HG02943 (cell line): ENCODE results near the gene HUNK.

Experiments
- ATAC-seq: cut with Tn5 transposase; IDR thresholded peaks from one replicate; pipeline ENCODE4 v1.9.1; 2021; ENCODE audit warnings: mild to moderate bottlenecking, low read depth, moderate library complexity; ENCODE audit not compliant: unreplicated experiment

The HUNK gene

DNA sequence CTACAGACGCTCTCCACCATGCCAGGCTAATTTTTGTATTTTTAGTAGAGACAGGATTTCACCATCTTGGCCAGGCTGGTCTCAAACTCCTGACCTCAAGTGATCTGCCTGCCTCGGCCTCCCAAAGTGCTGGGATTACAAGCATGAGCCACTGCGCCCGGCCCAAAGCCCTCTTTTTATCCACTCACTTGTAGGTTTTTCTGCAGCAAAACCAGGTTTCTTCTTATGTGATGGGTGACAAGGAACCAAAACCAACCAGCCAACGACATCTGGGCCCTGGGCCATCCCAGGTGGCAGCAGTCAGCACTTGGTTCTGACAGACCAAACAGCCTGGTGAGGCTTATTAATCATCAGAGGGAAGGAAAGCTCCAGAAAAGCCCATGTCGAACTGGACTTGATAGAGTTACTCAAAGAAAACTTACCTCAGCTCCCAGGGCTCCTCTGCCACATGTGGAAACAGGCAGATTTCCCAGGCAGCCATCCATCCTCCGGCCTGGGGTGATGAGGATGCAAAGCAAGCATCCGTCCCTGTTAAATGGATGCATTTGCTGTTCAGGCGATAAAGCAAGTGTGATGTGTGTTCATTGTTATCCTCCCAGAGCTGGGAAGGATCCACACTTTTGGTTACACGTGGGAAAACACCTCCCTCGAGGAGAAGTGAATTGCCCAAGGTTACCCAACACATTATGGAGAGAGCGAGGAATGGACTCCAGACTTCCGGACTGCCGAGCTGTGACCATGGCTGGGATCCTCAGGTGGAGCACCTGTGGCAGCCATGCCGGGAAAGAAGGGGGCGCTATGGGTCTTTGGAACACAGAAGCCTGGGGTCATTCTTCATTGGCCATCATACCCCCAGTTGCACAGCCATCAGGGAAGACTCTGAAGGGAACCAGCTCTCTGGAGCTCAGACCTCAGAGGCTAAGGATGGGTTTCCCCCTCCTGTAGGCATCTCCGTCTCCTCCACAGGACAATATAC, 118.8 kb downstream of the HUNK start:
- ATAC-seq: no peak

DNA sequence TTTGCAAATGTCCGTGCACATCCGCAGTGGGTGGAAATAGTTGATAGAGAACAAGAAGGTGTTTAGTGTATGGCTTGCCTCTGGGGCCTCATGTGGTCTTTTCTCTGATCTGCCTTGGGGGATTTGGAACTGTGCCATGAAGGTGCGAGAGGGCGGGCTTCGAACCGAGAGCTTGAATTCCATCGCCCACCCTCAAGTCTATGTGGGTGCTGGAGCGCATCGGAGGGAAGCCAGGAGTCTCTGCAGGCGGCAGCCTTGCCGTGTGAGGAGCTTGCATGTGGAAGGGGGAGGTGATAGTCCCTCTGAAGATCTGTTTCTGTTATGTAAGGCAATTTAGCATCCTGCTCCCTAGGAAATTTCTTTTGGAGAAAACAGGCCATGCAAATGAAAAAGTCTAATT, 119.6 kb downstream of the HUNK start:
- ATAC-seq: no peak

DNA sequence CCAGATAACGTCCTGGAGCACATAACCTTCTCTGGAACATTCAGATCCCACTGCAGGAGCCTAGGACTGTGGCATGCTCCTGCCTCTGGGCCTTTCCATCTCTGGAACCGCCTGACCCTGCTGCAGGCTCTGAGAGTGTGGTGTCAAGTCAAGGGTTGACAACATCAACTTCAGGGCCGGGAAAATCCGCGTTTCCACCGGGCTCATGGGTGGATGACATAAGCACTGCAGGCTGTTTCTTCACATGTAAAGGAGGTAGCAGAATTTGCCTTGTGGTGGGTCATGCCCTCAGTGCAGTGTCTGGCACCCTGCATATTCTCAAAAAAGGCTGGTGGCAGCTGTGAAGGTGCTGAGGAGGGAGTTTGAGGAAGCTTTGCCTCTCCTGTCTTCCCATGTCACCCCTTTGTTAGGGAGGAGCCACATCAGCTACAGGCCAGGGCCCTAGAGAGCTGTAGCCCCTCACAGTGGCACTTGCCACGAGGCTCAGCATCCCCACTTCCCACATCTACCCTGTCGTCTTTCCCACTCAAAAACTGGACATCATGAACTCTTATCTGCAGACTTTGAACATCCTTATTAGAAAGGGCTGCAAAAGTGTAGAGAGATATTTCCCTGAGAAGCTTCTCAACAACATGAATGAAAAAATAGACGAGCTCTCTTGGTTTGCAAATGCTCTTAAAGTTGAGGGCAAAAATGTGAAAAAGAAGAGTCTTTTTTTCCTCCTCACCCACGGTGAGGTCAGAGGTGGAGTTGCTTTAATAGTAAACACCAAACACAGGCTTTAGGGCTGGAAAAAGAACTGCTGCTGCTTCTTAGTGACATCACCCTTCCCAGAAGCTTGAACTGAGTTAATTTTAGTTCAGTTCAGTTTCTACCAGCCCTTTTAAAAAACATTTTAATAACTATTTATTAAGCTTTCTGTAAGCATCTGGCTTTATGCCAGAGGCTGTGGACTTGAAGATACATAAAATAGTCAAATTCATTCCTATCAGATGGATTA, 121.3 kb downstream of the HUNK start:
- no peak for ATAC-seq

DNA sequence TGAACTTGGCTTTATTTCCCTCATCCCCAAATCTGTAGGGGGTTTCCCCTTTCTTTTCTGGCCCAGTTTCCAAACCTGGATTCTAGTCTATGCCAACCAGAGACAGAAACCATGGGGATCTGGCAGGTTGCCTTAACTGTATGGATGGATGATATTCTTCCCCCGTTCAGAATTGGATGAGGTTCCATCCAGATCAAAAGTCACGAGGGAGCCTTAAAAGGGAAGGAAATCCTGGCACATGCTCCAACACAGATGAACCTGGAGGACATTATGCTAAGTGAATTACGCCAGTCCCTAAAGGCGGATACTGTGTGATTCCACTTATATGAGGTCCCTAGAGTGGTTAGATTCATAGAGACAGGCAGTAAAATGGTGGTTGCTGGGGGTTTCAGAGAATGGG, 124.4 kb downstream of the HUNK start:
- ATAC-seq: no peak

DNA sequence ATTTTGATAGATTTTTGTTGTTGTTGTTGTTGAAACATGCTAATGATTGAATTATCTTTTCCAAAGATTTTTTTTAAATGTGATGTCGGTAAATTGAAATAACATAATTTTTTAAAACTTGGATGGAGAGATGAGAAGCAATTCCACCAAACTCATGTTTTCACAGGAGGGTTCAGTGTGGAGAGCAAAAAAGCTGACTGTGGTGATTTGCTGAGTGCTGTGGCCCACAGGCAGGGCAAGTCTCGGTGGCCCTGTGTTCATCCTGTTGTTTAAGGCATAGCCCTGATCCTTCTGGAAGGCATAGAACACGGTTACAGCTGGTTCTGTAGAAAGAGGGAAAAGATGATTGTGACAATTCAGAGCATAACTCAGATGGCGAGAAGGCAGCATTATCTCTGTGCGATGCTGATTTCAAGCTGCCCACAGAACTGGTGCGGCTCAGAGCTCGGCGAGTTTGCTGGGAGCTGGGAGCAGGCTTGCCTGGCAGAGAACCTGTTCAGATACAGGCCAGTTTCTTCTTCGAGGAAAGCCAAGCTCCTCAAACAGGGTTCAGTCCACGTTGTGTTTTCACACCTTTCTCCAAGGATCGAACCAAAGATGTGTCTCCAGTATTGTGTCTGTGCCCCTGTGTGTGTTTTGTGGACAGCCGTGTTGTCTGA, 127.1 kb downstream of the HUNK start:
- ATAC-seq: no peak

DNA sequence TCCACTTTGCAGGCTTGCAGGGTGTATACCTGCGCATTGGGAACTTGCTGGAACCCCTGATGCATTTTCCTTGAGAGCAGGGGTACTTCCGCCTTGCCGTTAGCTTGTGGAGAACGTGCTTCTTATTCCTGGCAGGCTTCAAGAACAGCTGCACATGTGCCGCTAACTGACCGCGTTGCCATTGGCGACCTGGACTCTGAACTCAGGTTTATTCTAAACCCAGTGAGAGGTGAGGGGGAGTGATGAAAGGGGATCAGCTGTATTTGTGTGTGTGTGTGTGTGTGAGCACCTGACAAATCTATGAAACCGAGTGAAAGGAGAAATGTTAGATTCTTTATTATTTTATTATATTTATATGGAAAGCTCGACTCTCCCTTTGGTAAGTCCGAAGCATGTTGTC, 128.6 kb downstream of the HUNK start:
- no peak for ATAC-seq

DNA sequence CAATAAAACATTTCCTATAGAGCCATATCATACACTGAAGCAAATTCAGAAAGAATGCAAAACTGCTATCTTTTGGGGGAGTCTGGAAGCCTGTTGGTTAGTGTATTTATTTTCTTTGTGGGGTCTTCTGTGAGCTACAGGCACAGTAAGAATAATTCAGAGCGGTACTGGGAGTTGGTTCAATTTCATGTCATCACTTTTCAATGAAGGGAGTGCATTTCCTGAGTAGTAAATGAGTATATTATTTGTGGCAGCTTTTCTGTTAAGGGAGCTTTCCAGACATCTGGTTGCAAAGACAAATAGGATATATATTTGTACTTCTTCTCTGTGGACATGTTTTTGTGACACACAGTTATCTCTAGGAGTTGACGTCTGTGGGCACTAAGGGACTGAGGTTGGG, 130.6 kb downstream of the HUNK start:
- no peak for ATAC-seq

DNA sequence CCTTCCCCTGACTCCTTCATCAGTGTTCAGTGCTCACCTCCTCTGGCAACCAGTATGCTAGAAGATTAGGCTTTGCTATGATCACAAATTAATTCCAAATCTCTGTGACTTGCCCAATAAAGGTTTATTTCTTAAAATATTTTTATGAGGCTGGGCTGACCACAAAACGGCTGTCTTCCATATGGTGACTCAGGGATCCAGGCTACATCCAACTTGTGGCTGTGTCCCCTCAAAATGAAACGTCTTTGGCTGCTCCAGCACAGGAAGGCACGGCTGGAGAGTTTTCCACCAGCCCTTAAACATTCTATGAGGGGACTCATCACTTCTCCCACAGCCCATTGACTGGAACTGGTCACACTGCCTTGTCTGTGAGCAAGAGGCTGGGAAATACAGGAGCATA, 131.5 kb downstream of the HUNK start:
- ATAC-seq: no peak

DNA sequence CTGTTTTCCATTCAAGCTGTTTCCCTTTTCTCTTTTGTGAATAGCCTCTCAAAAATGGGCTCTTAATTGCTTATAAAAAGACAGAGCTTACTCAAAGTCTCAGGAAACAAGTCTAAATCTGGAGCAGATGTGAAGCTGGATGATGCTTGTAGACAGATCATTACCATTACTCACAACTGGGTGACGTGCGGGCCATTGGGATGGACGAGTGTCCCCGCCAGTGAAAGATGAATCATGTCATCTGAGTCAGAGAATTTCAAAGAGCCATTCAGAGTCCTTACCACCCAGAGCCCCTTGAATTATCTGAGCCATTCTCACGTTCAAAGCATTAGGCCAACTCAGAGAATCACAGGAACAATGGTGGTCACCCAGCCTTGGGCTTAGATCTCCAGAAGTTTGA, 134.6 kb downstream of the HUNK start:
- no peak for ATAC-seq

DNA sequence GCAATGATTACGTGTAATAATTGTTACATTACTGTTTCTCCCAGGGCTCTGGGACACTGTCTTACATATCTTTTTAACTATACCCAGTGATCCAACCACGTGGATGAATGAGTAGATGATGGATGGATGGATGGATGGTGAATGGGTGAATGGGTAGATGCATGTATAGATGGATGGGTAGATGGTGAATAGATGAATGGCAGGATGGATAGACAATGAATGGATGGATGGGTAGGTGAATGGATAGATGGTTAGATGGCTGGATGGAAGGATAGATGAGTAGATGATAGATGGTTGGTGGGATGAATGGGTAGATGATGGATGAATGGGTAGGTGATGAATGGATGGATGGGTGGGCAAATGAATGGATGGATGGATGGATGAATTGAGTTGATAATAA, 135.9 kb downstream of the HUNK start:
- no peak for ATAC-seq

DNA sequence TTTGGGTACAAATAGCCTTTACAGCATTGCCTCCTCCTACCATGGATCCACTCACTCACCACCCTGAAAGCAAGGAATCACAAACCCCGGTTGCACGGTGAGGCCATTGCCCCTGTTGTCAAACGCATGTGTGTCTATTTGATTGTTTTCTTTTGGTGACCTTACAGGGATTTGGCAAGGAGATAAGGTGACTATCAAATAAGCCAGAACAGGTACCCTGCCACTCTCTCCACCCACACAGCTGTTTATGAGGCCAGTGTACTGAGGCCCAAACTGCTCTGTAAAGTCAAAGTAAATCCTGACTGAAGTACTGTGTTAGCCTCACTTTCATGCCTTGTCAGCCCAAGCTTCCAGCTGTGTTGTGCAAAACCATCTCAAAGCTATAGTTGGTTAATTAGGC, 136.4 kb downstream of the HUNK start:
- ATAC-seq: no peak

DNA sequence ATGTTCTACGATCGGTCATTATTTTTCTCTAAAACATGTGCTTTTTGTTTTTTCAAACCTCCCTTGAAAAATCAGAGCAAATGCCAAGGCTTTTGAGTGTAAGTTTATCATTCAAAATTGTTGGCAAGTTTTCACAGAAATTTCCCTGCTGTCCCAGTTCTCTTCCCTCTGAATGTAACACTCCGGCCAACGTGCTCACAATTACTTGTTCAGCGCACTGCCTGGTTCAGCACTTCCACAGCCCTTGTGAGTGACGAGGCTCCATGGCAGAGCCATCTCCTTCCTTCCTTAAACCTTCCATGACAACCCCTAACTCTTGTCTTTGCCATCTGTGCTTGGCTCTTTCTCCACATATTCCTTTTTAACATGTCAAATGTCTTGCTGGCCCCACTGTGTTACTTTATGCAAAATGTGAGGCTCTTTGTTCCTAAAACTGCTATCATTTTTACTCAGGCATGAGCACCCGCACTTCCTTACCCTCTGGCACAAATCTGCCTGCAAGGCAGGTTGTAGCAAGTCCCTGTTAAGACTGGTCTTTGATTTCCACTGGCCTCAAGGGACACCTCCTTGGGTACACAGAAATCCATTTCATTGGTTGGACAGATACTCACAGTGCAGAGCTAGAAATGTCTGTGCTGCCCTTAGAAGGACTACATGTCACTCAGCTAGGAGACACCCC, 142.8 kb downstream of the HUNK start:
- ATAC-seq: no peak

DNA sequence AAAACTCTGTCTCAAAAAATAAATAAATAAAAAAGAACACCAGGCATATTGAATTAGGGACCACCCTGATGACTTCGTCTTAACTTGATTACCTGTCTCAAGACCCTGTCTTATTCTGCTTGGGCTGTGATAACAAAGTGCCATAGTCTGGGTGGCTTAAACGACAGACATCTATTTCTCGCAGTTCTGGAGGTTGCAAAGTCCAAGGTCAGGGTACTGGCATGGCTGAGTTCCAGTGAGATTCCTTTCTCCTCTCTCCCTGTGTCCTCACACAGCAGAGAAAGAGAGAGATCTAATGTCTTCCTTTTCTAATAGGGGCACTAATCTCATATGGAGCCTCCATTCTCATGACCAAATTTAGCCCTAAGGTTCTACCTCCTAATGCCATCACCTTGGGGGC, 145.6 kb downstream of the HUNK start:
- ATAC-seq: no peak

DNA sequence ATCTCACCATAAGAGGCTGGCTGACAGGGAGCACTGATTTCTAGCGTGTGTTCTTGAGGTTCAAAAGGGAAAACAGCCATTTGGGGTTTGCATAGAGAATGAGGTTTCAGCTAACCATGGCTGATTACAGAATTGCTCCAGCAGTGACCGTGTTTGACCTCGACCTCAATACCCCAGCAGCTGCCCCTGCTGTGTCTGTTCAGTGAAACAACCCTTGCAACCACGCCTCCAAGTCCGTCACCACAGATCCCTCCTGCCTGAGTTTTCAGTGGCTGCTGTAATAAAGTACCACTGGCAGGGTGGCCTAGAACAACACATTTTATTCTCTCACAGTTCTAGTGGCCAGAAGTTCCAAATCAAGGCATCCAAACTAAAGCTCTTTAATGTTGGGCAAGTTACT, 147.7 kb downstream of the HUNK start:
- ATAC-seq: no peak

DNA sequence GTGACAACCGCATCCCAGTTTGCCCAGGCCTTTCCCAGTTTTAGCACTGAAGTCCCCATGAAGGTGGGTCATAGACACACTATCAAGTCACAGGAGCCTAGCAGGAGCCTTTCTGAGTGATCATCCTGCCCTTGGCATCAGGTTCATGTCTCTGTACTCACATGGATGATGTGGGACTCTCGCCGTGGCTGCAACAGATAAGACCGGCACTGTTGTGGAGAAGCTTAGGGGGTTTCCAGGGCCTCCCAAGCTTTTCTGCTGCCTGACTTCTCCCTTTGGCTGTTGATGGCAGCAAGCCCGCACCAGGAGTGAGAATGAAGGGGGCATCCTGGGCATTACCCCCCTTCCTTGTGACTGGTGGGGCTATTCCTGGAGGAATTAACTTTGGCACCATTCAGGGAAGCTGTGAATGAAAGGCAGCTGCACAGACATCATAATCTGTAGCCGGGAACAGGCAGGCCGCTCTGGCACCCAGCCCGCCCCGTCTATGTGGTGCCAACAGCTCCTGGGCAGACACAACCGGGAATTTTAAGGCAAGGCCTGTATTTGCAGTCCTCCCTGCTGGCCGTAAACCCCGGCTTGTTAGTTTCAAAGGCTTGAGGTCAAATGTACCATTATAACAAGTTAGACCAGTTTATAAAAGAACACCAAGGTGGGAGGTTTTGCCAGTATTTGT, 148.6 kb downstream of the HUNK start:
- ATAC-seq: no peak

DNA sequence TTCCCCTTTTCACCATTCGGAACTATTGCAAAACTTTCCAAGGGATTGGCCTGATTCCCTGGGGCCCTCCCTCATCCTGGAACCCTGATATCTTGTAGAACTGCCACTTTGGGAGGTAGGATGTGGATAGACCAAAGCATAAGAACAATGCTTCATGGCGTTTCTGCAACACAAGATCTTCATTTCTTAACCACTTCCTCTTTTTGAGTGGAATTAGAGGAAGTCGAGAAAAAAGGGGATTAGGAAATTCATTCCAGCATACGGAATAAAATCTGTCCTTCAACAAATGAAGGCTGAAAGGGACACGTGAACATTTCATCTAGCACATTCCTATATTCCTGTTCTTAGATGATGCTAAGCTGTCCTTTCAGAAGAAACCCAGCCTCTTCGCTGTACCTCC, 149.3 kb downstream of the HUNK start:
- ATAC-seq: no peak

DNA sequence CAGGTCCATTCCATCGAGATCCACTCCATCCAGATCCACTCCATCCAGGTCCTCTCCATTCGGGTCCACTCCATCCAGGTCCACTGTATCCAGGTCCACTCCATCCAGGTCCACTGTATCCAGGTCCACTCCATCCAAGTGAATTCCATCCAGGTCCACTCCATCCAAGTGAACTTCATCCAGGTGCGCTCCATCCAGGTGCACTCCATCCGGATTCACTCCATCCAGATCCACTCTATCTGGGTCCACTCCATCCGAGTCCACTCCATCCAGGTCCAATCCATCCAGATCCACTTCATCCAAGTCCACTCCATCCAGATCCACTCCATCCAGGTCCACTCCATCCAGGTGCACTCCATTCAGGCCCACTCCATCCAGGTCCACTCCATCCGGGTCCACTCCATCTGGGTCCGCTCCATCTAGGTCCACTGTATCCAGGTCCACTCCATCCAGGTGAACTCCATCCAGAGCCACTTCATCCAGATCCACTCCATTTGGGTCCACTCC, 157.4 kb downstream of the HUNK start:
- ATAC-seq: no peak

DNA sequence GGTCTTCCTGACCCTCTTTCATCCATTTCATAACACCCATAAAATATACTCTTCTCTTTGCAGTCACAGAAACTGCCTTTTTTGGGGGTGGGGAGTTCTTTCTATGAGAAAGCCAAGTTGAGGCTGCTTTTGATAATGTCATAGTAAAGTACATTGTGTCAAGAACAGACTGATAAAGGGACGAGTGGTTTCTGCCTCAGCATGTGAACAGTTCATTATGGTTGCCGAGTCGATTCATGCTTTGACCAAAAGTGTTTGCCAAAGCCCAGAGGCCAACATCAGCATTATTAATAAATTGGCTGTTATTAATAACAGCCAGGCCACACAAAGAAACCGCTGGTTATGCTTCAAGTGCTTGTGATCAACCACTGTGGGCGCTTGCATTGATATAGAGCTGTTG, 162.0 kb downstream of the HUNK start:
- no peak for ATAC-seq

DNA sequence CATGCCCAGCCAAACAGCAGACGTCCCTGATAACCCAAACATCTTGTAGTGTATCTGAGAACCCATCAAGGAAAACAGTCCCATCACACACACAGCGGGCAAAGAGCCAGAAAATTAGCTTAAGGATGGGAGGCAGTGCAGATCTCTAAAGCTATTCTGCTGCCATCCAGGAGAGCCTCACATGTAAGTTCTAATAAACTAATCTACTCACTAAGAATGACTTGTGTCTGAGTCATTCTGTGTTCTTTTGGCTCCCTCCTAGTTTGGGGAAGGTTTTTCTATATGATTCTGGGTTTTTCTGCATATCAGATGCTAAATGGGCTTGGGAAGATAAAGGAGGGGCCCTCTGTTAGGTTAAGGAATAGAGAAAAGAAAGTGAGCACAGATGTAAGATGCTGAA, 162.8 kb downstream of the HUNK start:
- ATAC-seq: no peak
